ENCODE measurements around the gene PRRC1. TPM values are rescaled to one million over a fixed set of nuclear protein-coding genes. Genes with fewer than 3 reads are reported as not detected.

The PRRC1 gene
- total RNA-seq = 50.4 and 52.3 TPM in 2 replicates

DNA sequence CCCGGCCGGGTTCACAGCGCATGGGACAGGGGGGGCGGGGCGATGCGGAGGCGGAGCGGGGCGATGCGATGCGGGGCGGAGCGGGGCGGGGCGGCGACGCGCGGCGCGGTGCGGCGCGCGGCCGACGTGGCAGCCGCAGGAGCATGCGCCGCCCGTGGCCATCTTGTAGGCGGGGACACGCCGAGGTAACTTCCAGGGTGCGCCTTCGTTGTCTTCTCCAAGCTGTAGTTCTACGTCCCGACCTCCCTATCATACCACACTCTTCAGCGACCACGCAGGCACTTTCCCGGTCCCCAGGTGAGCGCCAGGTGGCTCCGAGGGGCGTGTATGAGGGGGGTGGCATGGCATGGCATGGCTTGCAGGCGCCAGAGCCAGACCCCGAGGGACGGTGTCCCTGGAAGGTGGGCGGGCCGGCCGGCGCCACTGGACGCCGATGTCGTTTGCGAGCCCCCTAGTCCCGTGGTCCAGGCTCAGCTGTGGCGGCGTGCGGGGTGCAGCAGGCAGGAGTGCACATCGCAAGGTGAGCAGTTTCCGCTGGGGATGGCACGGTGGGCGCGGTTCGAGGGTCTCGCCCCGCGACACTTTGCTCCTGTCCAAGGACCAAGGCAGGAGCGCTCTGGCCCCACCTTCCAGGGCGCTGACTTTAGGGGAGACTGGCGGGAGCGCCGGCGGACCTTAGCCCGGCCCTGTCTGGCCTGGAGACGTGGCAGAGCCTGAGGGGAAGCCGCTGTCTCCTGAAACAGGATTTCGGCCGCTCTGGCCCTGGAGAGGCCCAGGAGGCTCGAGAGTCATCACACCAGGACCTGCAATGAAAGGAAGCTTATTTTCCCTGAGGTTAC, at the start of gene PRRC1:
Gene PRRC1 (plus strand): TSS at position 161 of the 839 bp plus-strand sequence. CDS start 5,840 bp downstream, outside the sequence.
- Mint-ChIP-seq H3K9me3 (peaks cover 5% of the 10 kb centered on the region), H3K27ac (peak within 1 kb of the TSS; percentile 84), H3K4me1 (peaks cover 25% of the 10 kb centered on the region), H3K4me3 (peak within 1 kb of the TSS; percentile 86), H3K27me3 (peaks cover 13% of the 10 kb centered on the region), H3K36me3 (ENCODE audit: low read depth) (peaks cover 29% of the 10 kb centered on the region)
- intact Hi-C loops (cut with micrococcal nuclease) = loop anchor here (1.0 to 10.0 kb wide), 7 partner anchors 443 to 1577 kb away; partner anchors contain the start of genes C5orf63, ISOC1, LMNB1 and MARCHF3
- DNase-seq = peak; percentile 94

DNA sequence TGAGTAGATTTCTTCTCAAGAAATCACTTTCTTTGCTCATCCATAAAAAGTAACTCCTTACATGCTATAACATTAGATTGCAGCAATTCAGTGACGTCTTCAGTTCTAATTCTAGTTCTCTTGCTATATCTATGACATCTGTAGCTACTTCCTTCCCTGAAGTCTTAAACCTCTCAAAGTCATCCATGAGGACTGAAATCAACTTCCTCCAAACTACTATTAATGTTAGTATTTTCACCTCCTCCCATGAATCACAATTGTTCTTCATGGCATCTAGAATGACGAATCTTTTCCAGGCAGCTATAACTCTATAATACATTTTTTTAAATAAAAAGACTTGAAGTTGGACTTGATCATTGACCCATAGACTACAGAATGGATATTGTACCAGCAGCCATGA, 46.2 kb upstream of the PRRC1 start:
- no peak overlapping the region for H3K4me3 Mint-ChIP-seq

DNA sequence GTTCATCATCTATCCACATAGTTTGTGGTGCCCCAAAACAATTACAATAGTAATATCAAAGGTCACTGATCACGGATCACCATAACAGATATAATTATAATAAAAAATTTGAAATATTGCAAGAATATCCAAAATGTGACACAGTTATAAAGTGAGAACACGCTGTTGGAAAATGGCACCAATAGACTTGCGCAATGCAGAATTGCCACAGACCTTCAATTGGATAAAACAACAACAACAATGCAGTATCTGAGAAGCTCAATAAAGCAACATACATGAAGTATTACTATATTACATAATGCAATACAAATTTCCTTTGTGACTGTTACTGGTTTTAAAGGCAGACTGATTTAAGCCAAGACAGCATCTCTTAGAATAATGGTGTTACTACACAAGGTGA, 44.7 kb upstream of the PRRC1 start:
- Mint-ChIP-seq H3K27me3 (peaks cover 8% of the 10 kb centered on the region), H3K4me1 (no peaks in the 10 kb centered on the region), H3K36me3 (ENCODE audit: low read depth) (no peaks in the 10 kb centered on the region), H3K4me3 (no peak overlapping the region), H3K27ac (no peak overlapping the region), H3K9me3 (no peaks in the 10 kb centered on the region)
- no peak for DNase-seq
- intact Hi-C loops (cut with micrococcal nuclease) = no loop called here

More for the DNA sequence above, 46.2 kb upstream of the PRRC1 start:
- Mint-ChIP-seq H3K4me1 (no peaks in the 10 kb centered on the region), H3K9me3 (no peaks in the 10 kb centered on the region), H3K27ac (no peak overlapping the region), H3K36me3 (ENCODE audit: low read depth) (no peaks in the 10 kb centered on the region), H3K27me3 (peaks cover 8% of the 10 kb centered on the region)
- intact Hi-C loops (cut with micrococcal nuclease) = no loop called here
- no peak for DNase-seq

DNA sequence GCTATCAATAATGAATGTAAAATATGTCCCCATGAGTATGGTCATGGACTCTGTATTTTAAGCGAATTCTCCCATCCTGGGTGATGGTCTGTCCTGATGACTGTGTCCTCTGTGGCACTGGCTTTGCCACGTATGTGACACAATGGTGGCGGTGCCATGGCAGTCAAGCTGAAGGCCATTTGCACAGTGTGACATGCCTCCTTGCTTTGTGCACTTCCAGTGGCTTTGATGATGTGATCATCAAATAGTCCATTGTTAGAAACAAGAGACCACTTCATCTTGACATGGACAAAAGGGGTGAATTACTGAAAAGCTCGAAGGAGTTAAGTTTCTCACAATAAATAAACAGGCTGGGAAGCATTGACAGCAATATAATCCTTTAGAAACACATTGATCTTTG, 31.0 kb upstream of the PRRC1 start:
- Mint-ChIP-seq H3K27ac (no peak overlapping the region), H3K4me1 (no peaks in the 10 kb centered on the region), H3K9me3 (no peaks in the 10 kb centered on the region), H3K27me3 (peaks cover 37% of the 10 kb centered on the region), H3K4me3 (no peak overlapping the region), H3K36me3 (ENCODE audit: low read depth) (no peaks in the 10 kb centered on the region)
- intact Hi-C loops (cut with micrococcal nuclease) = no loop called here
- DNase-seq = no peak

DNA sequence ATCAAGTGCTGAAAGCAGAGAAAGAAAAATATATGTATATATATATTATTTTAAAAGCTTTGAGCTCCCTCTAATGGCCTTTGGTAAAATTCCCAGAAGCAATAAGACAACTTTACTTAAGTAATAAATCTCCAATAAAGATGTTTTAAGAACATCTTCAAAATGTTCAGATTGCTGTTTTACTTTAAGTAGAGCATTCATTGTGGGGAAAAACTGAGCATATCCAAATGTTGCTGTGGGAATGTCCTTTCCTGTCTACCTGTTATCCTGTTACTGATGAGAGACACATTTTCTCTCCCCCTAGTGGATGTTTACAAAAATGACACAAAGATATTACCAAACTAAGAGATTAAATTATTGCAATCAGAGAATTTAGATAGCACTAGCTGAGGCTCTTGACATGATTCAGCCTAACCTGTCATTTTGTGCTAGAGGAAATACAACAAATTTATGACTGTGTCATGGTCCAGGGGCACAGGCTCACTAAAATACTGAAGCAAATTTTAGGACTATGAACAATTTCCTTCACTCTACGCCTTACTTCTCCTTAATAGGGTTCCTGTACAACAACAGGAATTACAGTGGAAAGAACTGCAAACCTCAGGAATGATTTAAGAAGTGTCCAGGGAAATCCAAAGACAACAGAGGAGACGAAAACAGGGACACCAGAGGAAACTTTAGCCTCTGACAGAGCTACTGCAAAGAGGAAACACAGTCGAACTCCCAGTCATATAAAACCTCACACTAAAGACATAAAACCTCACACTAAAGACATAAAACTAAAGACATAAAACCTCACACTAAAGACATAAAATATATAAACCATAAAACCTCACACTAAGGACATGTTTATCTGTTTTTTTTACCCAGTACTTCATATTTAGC, 24.3 kb upstream of the PRRC1 start:
- Mint-ChIP-seq H3K27me3 (peaks cover 48% of the 10 kb centered on the region), H3K4me1 (no peaks in the 10 kb centered on the region), H3K9me3 (no peaks in the 10 kb centered on the region), H3K4me3 (no peak overlapping the region), H3K36me3 (ENCODE audit: low read depth) (no peaks in the 10 kb centered on the region), H3K27ac (no peak overlapping the region)
- intact Hi-C loops (cut with micrococcal nuclease) = loop anchor here (1.0 to 10.0 kb wide), 3 partner anchors 178 to 948 kb away; no protein-coding TSS in a partner anchor
- no peak for DNase-seq

DNA sequence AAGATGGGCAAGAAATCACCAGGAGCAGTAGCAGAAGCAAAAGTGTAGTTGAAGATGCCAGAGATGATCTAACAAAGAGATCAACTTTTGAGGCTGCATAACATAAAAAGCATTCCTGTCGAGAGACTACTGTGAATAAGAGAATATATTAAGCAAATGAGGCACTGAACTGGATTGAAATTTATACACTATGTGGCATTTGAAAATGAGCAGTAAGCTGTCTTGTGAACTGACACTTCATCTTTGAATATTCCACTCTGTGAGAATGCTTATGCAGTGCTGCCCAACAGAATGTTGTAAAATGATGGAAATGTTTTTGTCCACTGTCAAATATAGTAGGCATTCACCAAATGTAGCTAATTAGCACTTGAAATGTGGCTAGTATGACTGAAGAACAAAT, 18.9 kb upstream of the PRRC1 start:
- H3K9me3 Mint-ChIP-seq = no peaks in the 10 kb centered on the region
- intact Hi-C loops (cut with micrococcal nuclease) = loop anchor here (10.0 kb wide), 1 partner anchor 184 kb away; no protein-coding TSS in a partner anchor
- peaks cover 37% of the 10 kb centered on the region for H3K27me3 Mint-ChIP-seq
- no peak overlapping the region for H3K4me3 Mint-ChIP-seq
- no peaks in the 10 kb centered on the region for H3K36me3 Mint-ChIP-seq (ENCODE audit: low read depth)
- H3K4me1 Mint-ChIP-seq = no peaks in the 10 kb centered on the region
- no peak for DNase-seq
- H3K27ac Mint-ChIP-seq = no peak overlapping the region

DNA sequence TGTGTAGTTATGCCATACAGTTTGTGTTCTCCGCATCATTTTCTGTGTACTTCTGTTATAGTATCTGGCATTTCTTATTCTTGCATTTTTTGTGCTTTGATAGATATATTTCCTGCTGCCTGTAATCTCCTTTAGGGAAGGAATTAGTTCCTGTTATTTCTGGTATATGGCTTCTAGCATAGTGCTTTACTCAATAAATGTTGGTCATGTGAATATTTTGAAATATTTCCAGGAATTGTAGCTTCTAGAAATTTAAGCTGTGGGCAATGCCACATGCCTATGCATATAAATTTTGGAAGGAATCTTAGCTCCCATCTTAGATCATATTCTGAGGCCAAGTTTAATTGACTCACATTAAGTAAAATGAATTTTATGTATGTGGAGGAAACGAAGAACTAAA, 11.5 kb upstream of the PRRC1 start:
- H3K27me3 Mint-ChIP-seq = peaks cover 34% of the 10 kb centered on the region
- H3K4me1 Mint-ChIP-seq = no peaks in the 10 kb centered on the region
- no peak overlapping the region for H3K27ac Mint-ChIP-seq
- H3K9me3 Mint-ChIP-seq = no peaks in the 10 kb centered on the region
- H3K36me3 Mint-ChIP-seq (ENCODE audit: low read depth) = no peaks in the 10 kb centered on the region
- intact Hi-C loops (cut with micrococcal nuclease) = no loop called here
- DNase-seq = no peak
- H3K4me3 Mint-ChIP-seq = no peak overlapping the region

DNA sequence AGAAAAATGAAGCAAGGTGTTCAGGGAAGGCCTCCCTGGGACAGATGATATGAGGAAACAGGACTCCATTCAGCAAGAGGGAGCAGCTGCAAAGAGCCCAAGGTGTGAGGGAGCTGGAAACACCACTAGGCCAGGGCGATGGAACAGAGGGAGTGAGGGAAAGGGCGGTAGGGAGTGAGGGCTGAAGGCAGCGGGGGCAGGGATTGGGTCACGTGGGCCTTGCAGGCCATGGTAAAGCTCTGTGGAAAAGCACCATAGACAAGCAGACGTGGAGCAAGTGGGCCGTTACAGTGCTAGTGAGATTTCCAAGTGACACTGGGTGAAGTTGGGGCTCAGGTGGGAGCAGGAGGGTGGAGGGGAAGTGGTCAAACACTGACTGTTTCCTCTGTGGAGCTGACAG, 10.8 kb upstream of the PRRC1 start:
- no peak overlapping the region for H3K4me3 Mint-ChIP-seq
- H3K27ac Mint-ChIP-seq = no peak overlapping the region
- no peaks in the 10 kb centered on the region for H3K9me3 Mint-ChIP-seq
- intact Hi-C loops (cut with micrococcal nuclease) = no loop called here
- peaks cover 36% of the 10 kb centered on the region for H3K27me3 Mint-ChIP-seq
- no peaks in the 10 kb centered on the region for H3K4me1 Mint-ChIP-seq
- no peaks in the 10 kb centered on the region for H3K36me3 Mint-ChIP-seq (ENCODE audit: low read depth)
- DNase-seq = no peak

DNA sequence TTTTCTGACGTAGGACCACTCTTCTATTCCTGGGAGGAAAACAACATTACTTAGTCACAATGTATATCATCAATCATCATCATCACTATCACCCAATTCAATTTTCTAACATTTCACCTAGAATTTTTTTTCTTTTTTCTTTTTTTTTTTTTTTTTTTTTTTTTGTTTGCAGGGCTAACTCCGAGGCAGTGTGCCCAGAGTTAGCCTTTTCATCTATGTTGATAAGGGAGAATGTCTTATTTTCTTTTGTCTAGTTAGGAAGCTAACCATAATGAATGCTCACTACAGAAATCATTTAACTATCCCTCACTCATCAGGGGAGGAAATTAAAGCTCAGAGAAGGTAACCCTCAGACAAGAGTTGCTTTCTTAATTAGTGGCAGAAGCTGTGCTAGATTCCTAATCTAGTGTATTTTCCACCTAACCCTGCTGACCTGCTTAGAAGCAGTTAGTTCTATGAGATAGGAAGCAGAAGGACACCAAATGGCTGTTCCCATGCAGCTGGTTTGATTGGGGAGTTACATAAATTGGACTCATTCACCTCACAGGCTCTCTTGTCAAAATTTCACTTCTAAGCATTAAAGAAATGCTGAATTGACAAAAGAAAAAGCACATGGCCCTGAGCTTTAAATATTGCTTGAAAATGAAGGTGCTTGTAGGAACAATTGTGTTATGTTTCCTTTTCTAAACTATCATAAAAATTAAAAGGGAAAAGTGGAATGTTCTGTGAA, 8.6 kb upstream of the PRRC1 start:
- Mint-ChIP-seq H3K4me1 (no peaks in the 10 kb centered on the region), H3K27ac (no peak overlapping the region), H3K36me3 (ENCODE audit: low read depth) (no peaks in the 10 kb centered on the region), H3K27me3 (peaks cover 46% of the 10 kb centered on the region), H3K4me3 (no peak overlapping the region), H3K9me3 (no peaks in the 10 kb centered on the region)
- intact Hi-C loops (cut with micrococcal nuclease) = no loop called here
- DNase-seq = no peak

DNA sequence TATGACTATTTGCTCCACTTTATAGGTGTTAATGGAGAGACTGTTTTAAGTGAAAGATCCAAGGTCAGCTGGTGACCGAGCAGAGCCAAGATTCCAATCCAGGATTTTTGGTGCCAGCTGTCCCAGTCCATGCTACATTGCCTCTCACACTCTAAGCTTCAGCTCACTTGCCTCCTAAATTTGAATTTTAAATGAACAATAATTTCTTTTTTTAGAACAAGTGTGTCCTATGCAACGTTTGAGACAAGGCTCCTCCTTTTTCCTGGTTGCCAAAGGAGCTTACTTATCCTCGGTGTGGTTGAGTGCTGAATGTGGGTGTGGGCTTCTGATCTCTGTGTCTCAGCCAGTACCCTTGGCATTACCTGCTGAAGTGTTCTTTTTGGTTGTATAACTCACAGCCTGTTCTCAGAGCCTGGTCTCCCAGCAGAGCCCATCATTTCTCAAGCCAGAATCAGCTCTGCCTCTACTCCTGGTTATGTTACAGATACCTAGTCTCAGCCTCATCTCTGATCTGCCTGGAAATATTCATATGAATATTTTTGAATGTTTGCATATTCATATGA, 4.0 kb upstream of the PRRC1 start:
- Mint-ChIP-seq H3K4me1 (peaks cover 6% of the 10 kb centered on the region), H3K36me3 (ENCODE audit: low read depth) (no peaks in the 10 kb centered on the region)

DNA sequence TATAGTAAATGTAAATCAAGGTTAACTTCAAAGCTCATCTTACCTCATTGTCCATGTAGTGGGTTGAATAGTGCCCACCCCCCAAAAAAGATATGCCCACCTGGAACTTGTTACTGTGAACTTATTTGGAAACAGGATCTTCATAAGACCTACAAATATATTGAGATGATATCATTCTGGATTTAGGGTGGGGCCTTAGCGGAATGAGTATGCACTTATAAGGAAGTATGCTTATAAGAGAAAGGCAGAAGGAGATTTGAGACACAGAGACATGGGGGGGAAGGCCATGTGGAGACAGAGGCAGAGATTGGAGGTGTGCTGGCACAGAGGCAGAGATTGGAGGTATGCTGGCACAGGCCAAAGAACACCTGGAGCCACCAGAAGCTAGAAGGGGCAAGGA, 2.6 kb upstream of the PRRC1 start:
- Mint-ChIP-seq H3K4me1 (peaks cover 18% of the 10 kb centered on the region), H3K9me3 (no peaks in the 10 kb centered on the region), H3K27me3 (peaks cover 27% of the 10 kb centered on the region), H3K36me3 (ENCODE audit: low read depth) (peaks cover 7% of the 10 kb centered on the region), H3K27ac (no peak overlapping the region), H3K4me3 (no peak overlapping the region)
- intact Hi-C loops (cut with micrococcal nuclease) = loop anchor here (5.0 to 10.0 kb wide), 5 partner anchors 440 to 1580 kb away; partner anchors contain the start of genes C5orf63, ISOC1, MARCHF3 and PHAX
- DNase-seq = no peak

More for the DNA sequence above, 4.0 kb upstream of the PRRC1 start:
- no peak for DNase-seq
- peaks cover 33% of the 10 kb centered on the region for H3K27me3 Mint-ChIP-seq
- no peaks in the 10 kb centered on the region for H3K9me3 Mint-ChIP-seq
- intact Hi-C loops (cut with micrococcal nuclease) = loop anchor here (10.0 kb wide), 3 partner anchors 439 to 1581 kb away; partner anchors contain the start of genes C5orf63 and ISOC1
- no peak overlapping the region for H3K27ac Mint-ChIP-seq
- no peak overlapping the region for H3K4me3 Mint-ChIP-seq

DNA sequence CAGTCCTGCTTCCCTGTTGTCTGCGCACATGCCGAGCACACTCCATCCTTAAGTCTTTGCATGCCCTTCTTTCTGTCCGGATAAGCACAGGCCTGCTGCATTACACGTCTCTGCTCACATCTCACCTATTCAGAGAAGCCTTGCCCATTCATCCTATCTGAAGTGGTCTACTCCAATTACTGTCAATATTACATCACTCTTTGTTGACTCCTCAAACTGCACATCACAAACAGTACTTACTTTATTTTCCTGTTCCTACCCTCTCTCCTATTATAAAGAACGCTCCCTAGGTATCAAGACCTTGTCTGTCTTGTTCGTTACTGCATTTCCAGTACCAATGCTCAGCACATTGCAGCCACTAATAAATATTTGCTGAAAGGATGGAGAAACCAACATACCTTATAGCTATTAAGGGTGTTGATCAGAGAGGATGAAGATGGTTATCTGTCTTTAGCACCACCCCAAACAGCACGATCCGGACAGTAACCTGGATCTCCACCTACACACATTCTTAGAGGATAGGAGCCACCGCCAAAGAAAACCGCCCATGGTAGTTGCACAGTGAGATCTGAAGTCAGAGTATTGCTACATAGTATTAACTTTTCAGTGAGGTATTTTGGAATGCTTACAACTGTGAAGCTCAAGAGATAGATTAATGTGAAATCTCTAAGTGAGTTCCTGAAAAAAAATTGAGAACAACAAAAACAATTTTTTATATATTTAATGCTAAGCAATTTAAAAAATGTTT, 1.6 kb upstream of the PRRC1 start:
- no peak for DNase-seq
- H3K36me3 Mint-ChIP-seq (ENCODE audit: low read depth) = peaks cover 16% of the 10 kb centered on the region
- peaks cover 23% of the 10 kb centered on the region for H3K27me3 Mint-ChIP-seq
- intact Hi-C loops (cut with micrococcal nuclease) = loop anchor here (5.0 to 10.0 kb wide), 5 partner anchors 441 to 1579 kb away; partner anchors contain the start of genes C5orf63, ISOC1, MARCHF3 and PHAX
- peak overlapping the region; percentile 8 for H3K4me3 Mint-ChIP-seq
- H3K4me1 Mint-ChIP-seq = peaks cover 22% of the 10 kb centered on the region
- H3K9me3 Mint-ChIP-seq = no peaks in the 10 kb centered on the region
- no peak overlapping the region for H3K27ac Mint-ChIP-seq

Measured in activated CD4-positive, alpha-beta T cell treated with anti-CD3 and anti-CD28 coated beads, Interleukin-2, amount 10 ng/mL, durations not matched to agents 24 days and 14 days (primary cell).